Measurements from ENCODE around the gene APOA4. TPM values are rescaled to one million over a fixed set of nuclear protein-coding genes. Genes with fewer than 3 reads are reported as not detected.

Gene APOA4
- total RNA-seq, 1 donor from 2014 or later, result not detected

GRCh38 chr11:116867619-116868018 is 44.5 kb upstream of the APOA4 start:
- H3K4me3 Mint-ChIP-seq, result no peak overlapping the region
- H3K27ac Mint-ChIP-seq (ENCODE audit: unreplicated experiment), result no peak overlapping the region
- no peak for DNase-seq (ENCODE audit: low read depth, low spot score)
- H3K27me3 Mint-ChIP-seq (ENCODE audit: low read depth), result no peaks in the 10 kb centered on the region
- TF ChIP-seq CTCF (conservative IDR thresholded peaks at IDR 0.05), result no peak
- no peaks in the 10 kb centered on the region for H3K9me3 Mint-ChIP-seq
- peaks cover 12% of the 10 kb centered on the region for H3K36me3 Mint-ChIP-seq (ENCODE audit: low read depth)
- H3K4me1 Mint-ChIP-seq, result no peaks in the 10 kb centered on the region

- Mint-ChIP-seq H3K36me3 (ENCODE audit: low read depth) (peaks cover 11% of the 10 kb centered on the region), H3K27me3 (ENCODE audit: low read depth) (no peaks in the 10 kb centered on the region), H3K4me3 (no peak overlapping the region), H3K4me1 (no peaks in the 10 kb centered on the region), H3K27ac (ENCODE audit: unreplicated experiment) (no peak overlapping the region), H3K9me3 (no peaks in the 10 kb centered on the region)
- no peak for TF ChIP-seq CTCF (conservative IDR thresholded peaks at IDR 0.05)
- DNase-seq (ENCODE audit: low read depth, low spot score), result no peak
These were observed 43.8 kb upstream of the APOA4 start for GRCh38 chr11:116866804-116867455.

GRCh38 chr11:116865696-116866095 is 42.6 kb upstream of the APOA4 start:
- H3K4me1 Mint-ChIP-seq, result no peaks in the 10 kb centered on the region
- TF ChIP-seq CTCF (conservative IDR thresholded peaks at IDR 0.05), result no peak
- no peaks in the 10 kb centered on the region for H3K27me3 Mint-ChIP-seq (ENCODE audit: low read depth)
- peaks cover 16% of the 10 kb centered on the region for H3K36me3 Mint-ChIP-seq (ENCODE audit: low read depth)
- no peak overlapping the region for H3K4me3 Mint-ChIP-seq
- H3K27ac Mint-ChIP-seq (ENCODE audit: unreplicated experiment), result no peak overlapping the region
- no peak for DNase-seq (ENCODE audit: low read depth, low spot score)
- H3K9me3 Mint-ChIP-seq, result no peaks in the 10 kb centered on the region

GRCh38 chr11:116864531-116864930 is 41.4 kb upstream of the APOA4 start:
- no peaks in the 10 kb centered on the region for H3K4me1 Mint-ChIP-seq
- H3K36me3 Mint-ChIP-seq (ENCODE audit: low read depth), result peaks cover 14% of the 10 kb centered on the region
- no peaks in the 10 kb centered on the region for H3K9me3 Mint-ChIP-seq
- TF ChIP-seq CTCF (conservative IDR thresholded peaks at IDR 0.05), result no peak
- no peaks in the 10 kb centered on the region for H3K27me3 Mint-ChIP-seq (ENCODE audit: low read depth)
- DNase-seq (ENCODE audit: low read depth, low spot score), result no peak
- no peak overlapping the region for H3K27ac Mint-ChIP-seq (ENCODE audit: unreplicated experiment)
- no peak overlapping the region for H3K4me3 Mint-ChIP-seq

- H3K36me3 Mint-ChIP-seq (ENCODE audit: low read depth), result peaks cover 18% of the 10 kb centered on the region
- no peak overlapping the region for H3K4me3 Mint-ChIP-seq
- H3K4me1 Mint-ChIP-seq, result no peaks in the 10 kb centered on the region
- H3K27me3 Mint-ChIP-seq (ENCODE audit: low read depth), result no peaks in the 10 kb centered on the region
- no peaks in the 10 kb centered on the region for H3K9me3 Mint-ChIP-seq
- DNase-seq (ENCODE audit: low read depth, low spot score), result no peak
- no peak overlapping the region for H3K27ac Mint-ChIP-seq (ENCODE audit: unreplicated experiment)
- no peak for TF ChIP-seq CTCF (conservative IDR thresholded peaks at IDR 0.05)
These were observed 39.8 kb upstream of the APOA4 start for GRCh38 chr11:116862951-116863350.
